Psoas muscle (tissue), 8 donors: Measurements from ENCODE around the gene FXYD3. TPM values are rescaled to one million over a fixed set of nuclear protein-coding genes. Genes with fewer than 3 reads are reported as not detected.

Experiments
- ATAC-seq, 4 donors: fragments of 200-7000 bp; cut with Tn5 transposase; one replicate each; pipeline ENCODE4 v1.9.1; 2020; ENCODE audit warnings: moderate library complexity in 3 of 4, mild to moderate bottlenecking in 2 of 4
- DNase-seq, 2 donors: peaks; one replicate each; pipeline ENCODE4 v3.0.0-alpha.2; 2020
- H3K27ac ChIP-seq: fragments of 200-600 bp; one replicate; pipeline ENCODE4 v1.8.0; 2022
- H3K27me3 ChIP-seq, 3 donors: fragments of 200-600 bp in 1 of 3; one replicate each; pipeline versions ENCODE4 v1.6.1 to v1.8.0; 2013 to 2022; ENCODE audit warnings: low read length in 2 of 3, mild to moderate bottlenecking in 2 of 3, moderate library complexity in 1 of 3; ENCODE audit not compliant: insufficient read depth in 3 of 3
- H3K36me3 ChIP-seq, 2 donors: fragments of 200-600 bp in 1 of 2; one replicate each; pipeline versions ENCODE4 v1.6.1 to v1.8.0; 2013 to 2022; ENCODE audit warnings: low read depth in 1 of 2, mild to moderate bottlenecking in 1 of 2, moderate library complexity in 1 of 2; ENCODE audit not compliant: insufficient read depth in 1 of 2
- H3K4me1 ChIP-seq: fragments of 200-600 bp; one replicate; pipeline ENCODE4 v1.8.0; 2022
- H3K4me3 ChIP-seq: fragments of 200-600 bp; one replicate; pipeline ENCODE4 v1.8.0; 2022; ENCODE audit warnings: mild to moderate bottlenecking
- H3K9me3 ChIP-seq: fragments of 200-600 bp; one replicate; pipeline ENCODE4 v1.8.0; 2022
- WGBS, 3 donors: extraction: QIAGEN DNeasy Blood & Tissue Kit; methylation state at CpG; one replicate each; pipeline versions ENCODE4 v1.1.6 to v1.1.7; 2013; 5-methylcytosine and 5-hydroxymethylcytosine counted together
- intact Hi-C, 2 donors: fragments of 100-400 bp; cut with DNase I; formaldehyde crosslinking; loops; one replicate each; pipeline versions ENCODE4 v1.11.0 to v1.14.2; 2022
- polyA plus RNA-seq, 3 donors: library from polyadenylated mRNA; stranded (reverse); fragments of 200-250 nt; gene quantifications; one replicate each; pipeline ENCODE4 v1.2.3, GENCODE V29; 2013
- total RNA-seq, 4 donors: library from RNA; stranded (reverse); fragmentation: NEBNext Ultra II Directional in 2 of 4; extraction: Animal tissue kit (Norgen Biotek cat#: 25700) in 2 of 4; gene quantifications; one replicate each; pipeline versions ENCODE4 v1.2.1 to v1.2.4, GENCODE V29; 2021 to 2023
- TF ChIP-seq, protein P1 (sequence below): fragments of 200-600 bp; IDR thresholded peaks from one replicate; pipeline ENCODE4 v1.8.0; 2022; ENCODE audit warnings: antibody characterized with exemption
- donor health status: healthy with polysubstance abuse.
- donor health status: DM: no; HTN: no; CAD: no; lungs with moderate emphysema.
- donor health status: Bipolar disorder and iron deficiency.
- donor health status: healthy.
- donor health status: DM: yes; HTN: yes; CAD: no.
- donor health status: DM: no; HTN: no; CAD: no.
- donor health status: DM: no; HTN: no; CAD: no.
- donor health status: DM: yes; HTN: yes; CAD: no.

Gene FXYD3
- total and polyA plus RNA-seq, 7 donors = 0.10 to 0.38 (median 0.13) TPM; not detected in 4

GRCh38 chr19:35136231-35136630 is 20.6 kb downstream of the FXYD3 start:
- Histone ChIP-seq H3K27me3 (no peaks in the 10 kb centered on the region), H3K4me1 (peaks cover 22% of the 10 kb centered on the region), H3K9me3 (no peaks in the 10 kb centered on the region), H3K27ac (peak overlapping the region; percentile 97), H3K36me3 (no peaks in the 10 kb centered on the region), H3K4me3 (no peak overlapping the region)
- ATAC-seq = no peak
- intact Hi-C loops = loop anchor here (5.0 kb wide), 2 partner anchors 89 to 94 kb away; partner anchors contain the start of gene HPN (in 1 of the 2)
- 77 to 81% (median 78%) methylated on average over 11 of the region's 11 CpGs for WGBS, 3 donors
- TF ChIP-seq, protein P1, sequence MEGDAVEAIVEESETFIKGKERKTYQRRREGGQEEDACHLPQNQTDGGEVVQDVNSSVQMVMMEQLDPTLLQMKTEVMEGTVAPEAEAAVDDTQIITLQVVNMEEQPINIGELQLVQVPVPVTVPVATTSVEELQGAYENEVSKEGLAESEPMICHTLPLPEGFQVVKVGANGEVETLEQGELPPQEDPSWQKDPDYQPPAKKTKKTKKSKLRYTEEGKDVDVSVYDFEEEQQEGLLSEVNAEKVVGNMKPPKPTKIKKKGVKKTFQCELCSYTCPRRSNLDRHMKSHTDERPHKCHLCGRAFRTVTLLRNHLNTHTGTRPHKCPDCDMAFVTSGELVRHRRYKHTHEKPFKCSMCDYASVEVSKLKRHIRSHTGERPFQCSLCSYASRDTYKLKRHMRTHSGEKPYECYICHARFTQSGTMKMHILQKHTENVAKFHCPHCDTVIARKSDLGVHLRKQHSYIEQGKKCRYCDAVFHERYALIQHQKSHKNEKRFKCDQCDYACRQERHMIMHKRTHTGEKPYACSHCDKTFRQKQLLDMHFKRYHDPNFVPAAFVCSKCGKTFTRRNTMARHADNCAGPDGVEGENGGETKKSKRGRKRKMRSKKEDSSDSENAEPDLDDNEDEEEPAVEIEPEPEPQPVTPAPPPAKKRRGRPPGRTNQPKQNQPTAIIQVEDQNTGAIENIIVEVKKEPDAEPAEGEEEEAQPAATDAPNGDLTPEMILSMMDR = no peak
- no peak for DNase-seq

DNA sequence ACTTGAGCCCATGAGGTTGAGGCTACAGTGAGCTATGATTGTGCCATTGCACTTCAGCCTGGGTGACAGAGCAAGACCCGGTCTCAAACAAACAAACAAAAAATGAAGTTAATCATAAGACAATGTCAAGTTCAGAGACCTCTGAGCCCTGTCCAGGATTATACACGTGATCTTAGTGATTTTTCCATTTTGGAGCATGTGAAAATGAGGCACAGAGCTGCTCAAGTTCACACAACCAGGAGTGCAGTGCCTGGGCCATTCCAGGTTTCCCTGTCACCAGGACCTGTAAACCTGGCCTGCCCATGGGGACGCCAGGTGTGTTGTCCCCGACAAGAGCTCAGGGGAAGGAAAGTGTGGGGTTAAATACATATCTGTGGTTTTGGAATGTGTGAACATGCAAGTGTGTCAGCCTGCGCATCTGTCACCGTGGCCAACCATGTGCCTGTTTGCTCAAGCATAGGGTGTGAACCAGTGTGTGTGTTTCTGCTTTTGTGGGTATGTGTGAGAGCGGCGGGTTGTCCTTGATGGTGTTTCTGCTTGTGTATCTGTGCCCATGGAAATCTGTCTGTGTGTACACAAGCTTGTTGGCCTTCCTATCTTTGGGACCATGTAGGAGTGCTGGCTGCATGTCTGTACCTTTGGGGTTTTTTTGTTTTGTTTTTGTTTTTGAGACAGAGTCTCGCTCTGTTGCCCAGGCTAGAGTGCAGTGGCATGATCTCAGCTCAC is 21.5 kb downstream of the FXYD3 start:
- H3K4me3 ChIP-seq = no peak overlapping the region
- no peaks in the 10 kb centered on the region for H3K27me3 ChIP-seq
- H3K4me1 ChIP-seq = peaks cover 26% of the 10 kb centered on the region
- ATAC-seq (no peak), DNase-seq (peak in 1 of 2 donors; percentile 31)
- no peaks in the 10 kb centered on the region for H3K9me3 ChIP-seq
- intact Hi-C loops = loop anchor here (5.0 kb wide), 2 partner anchors 90 to 95 kb away; partner anchors contain the start of gene HPN (in 1 of the 2)
- 62 to 72% (median 65%) methylated on average over 9 of the region's 9 CpGs for WGBS, 3 donors
- peak overlapping the region; percentile 97 for H3K27ac ChIP-seq
- peaks cover 0 to 7% of the 10 kb centered on the region in 2 donors for H3K36me3 ChIP-seq
- TF ChIP-seq, protein P1 = no peak

GRCh38 chr19:35138305-35138892 is 22.8 kb downstream of the FXYD3 start, which contains the start of gene FXYD1:
Gene FXYD1 (plus strand): TSS chr19:35138824. CDS start chr19:35140080, 1,256 bp downstream.
- TF ChIP-seq, protein P1 = no peak
- intact Hi-C loops = loop anchor here (5.0 kb wide), 2 partner anchors 91 to 96 kb away; partner anchors contain the start of gene HPN (in 1 of the 2)
- Histone ChIP-seq H3K36me3 (peaks cover 0 to 16% of the 10 kb centered on the region in 2 donors), H3K27me3 (no peaks in the 10 kb centered on the region), H3K4me1 (peaks cover 26% of the 10 kb centered on the region), H3K9me3 (no peaks in the 10 kb centered on the region), H3K27ac (peak within 1 kb of the TSS; percentile 97), H3K4me3 (peak within 1 kb of the TSS; percentile 69)
- WGBS, 3 donors = 18 to 32% (median 19%) methylated on average over 13 to 18 of the region's 18 CpGs
- peak; percentile 27 to 55 (median 52) for ATAC-seq
- peak; percentile 73 to 92 for DNase-seq

DNA sequence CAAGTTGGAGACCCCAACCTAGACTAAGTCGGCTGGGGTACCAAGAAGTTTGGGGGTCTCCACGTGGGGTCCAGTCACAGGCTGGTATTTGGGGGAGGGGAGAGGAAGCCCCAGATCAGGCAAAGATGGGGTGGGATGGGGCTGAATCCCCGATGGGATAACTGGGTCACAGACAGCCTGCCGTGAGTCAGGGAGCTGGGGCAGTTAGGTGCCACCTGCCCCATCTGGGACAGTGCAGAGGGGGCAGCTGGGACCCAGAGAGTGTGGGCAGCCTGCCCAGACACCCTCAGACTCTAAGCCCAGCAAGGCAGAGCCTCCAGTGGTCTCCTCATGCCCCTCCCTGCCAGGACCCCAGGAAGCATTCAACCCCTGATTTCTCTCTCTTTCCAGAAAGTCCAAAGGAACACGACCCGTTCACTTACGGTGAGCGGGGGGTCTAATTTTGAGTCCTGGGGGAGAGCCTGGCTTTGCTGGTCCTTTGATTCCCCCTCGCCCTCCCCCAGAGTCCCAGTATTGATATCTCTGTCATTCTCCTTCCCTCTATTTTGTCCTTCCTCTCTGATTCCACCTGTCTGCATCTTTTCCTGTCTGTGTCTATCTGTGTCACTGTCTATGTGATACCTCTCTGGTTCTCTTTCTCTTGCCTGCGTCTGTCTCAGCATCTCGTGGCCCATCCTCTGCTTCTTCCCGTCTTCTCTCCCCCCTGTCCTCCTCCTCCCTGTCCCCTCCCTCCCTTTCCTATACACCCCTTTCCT is 24.8 kb downstream of the FXYD3 start:
- intact Hi-C loops = loop anchor here (5.0 to 10.0 kb wide), 3 partner anchors 124 to 168 kb away; partner anchors contain the start of gene USF2 (in 2 of the 2)
- TF ChIP-seq, protein P1 = no peak
- Histone ChIP-seq H3K4me1 (peaks cover 26% of the 10 kb centered on the region), H3K9me3 (no peaks in the 10 kb centered on the region), H3K27me3 (no peaks in the 10 kb centered on the region), H3K27ac (peak overlapping the region; percentile 97), H3K36me3 (peaks cover 0 to 16% of the 10 kb centered on the region in 2 donors), H3K4me3 (peak overlapping the region; percentile 69)
- 41 to 65% (median 42%) methylated on average over 12 of the region's 12 CpGs for WGBS, 3 donors
- DNase-seq = peak in 1 of 2 donors; percentile 76
- ATAC-seq = peak in 2 of 4 donors; percentile 25 to 26
